K562 treated with DMSO at 1 percent for 4 hours (cell line): ENCODE measurements around the gene UNC5CL. TPM values are rescaled to one million over a fixed set of nuclear protein-coding genes. Genes with fewer than 3 reads are reported as not detected.

Experiments
- total RNA-seq: library from RNA; unstranded; fragments of 300-600 nt; gene quantifications from 2 replicates; pipeline ENCODE4 v1.2.3, GENCODE V29; 2022; ENCODE audit not compliant: insufficient read depth

Gene UNC5CL, protein sequence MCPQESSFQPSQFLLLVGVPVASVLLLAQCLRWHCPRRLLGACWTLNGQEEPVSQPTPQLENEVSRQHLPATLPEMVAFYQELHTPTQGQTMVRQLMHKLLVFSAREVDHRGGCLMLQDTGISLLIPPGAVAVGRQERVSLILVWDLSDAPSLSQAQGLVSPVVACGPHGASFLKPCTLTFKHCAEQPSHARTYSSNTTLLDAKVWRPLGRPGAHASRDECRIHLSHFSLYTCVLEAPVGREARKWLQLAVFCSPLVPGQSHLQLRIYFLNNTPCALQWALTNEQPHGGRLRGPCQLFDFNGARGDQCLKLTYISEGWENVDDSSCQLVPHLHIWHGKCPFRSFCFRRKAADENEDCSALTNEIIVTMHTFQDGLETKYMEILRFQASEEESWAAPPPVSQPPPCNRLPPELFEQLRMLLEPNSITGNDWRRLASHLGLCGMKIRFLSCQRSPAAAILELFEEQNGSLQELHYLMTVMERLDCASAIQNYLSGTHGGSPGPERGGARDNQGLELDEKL
- total RNA-seq = 2.4 and 3.0 TPM in 2 replicates

GRCh38 chr6:41039060-41039998 lies at the start of gene UNC5CL:
TSS of gene UNC5CL (minus strand) at chr6:41039221. CDS start at chr6:41035074, 4,147 bp downstream.

GRCh38 chr6:41072836-41073202 lies 33.8 kb upstream of the UNC5CL start, which contains the start of gene NFYA:
TSS of gene NFYA (plus strand) at chr6:41072974. CDS start at chr6:41079090, 6,116 bp downstream.

DNA sequence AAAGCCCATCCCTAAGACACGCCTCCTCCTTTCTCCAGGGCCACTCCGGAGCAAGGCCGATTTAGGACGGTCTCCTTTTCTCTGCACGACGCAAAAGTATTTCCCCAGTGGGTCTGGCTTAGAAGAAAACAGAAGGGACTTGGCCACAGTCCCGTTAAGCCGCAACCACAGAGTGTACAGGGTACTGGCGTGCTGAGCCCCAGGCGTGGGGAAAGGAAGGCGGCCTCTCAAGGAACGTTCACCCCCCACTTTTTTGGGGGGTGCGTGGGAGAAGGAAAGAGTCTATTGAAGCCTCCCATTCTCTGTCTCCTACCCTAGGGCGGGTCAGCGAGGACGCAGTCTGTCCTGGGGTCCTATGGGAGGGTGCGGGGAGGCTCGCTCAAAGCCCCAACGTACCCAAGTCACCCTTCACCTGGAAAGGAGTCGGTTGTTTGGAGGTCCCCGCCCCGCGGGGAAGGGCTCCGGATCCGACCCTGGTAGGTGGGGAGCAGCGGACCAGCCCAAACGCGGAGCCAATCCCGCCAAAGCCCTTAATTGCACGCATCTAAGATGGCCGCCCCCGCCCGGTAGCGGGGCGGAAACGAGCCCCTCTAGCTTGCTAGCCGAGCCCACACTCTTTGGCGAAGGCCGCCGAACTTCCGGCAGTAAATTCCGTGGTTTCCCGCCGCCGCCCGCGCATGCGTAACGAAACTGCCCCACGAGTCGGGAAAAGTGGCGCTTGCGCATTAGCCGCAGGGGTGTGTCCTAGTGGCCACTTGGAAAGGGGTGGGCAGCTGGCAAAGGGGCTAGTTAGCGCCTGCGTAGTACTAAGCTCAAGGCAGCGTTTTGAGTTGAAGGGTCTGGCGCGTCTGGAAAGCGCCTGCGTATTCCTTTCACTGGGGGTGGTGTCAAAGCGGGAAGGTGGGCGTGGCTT lies 33.2 kb upstream of the UNC5CL start, which contains the start of gene OARD1:
TSS of gene OARD1 (minus strand) at position 434 of the 913 bp plus-strand sequence. CDS start 722 bp downstream, outside the sequence.

DNA sequence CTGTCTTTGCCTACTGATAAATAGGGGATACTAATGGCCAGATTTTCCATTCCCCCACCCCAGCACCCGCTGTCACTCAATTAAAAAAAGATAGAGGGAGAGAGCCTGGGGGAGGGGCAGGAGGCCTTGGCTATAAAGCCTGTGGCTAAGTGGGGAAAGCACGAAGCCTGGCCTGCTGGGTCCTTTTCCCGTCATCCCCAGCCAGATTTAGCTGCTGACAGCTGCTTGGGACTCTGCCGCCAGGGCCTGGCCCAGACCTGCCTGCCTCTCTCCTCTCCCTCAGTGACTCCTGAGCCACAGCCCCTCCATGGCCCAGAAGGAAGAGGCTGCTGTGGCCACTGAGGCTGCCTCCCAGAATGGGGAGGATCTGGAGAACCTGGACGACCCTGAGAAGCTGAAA lies 14.0 kb upstream of the UNC5CL start, which contains the start of gene APOBEC2:
TSS of gene APOBEC2 (plus strand) at position 162 of the 400 bp plus-strand sequence. CDS start at position 308, 146 bp downstream.

GRCh38 chr6:41042226-41043055 lies 3.4 kb upstream of the UNC5CL start, which contains the start of gene TSPO2:
TSS of gene TSPO2 (plus strand) at chr6:41042467. CDS start at chr6:41042986, 519 bp downstream.

Other genes starting within 250 kb of the UNC5CL start
- not detected in 2 replicates for gene TSPO2, start 3.2 kb upstream of the UNC5CL start, total RNA-seq
- not detected in 2 replicates for gene APOBEC2, start 14.0 kb upstream of the UNC5CL start, total RNA-seq
- gene OARD1, start 33.1 kb upstream of the UNC5CL start, total RNA-seq = 28.7 and 32.6 TPM in 2 replicates
- 13.4 and 17.3 TPM in 2 replicates for gene NFYA, start 33.8 kb upstream of the UNC5CL start, total RNA-seq
- not detected in 2 replicates for gene TREML1, start 115.1 kb upstream of the UNC5CL start, total RNA-seq
- gene TREM2, start 123.9 kb upstream of the UNC5CL start, total RNA-seq = not detected in 2 replicates
- gene TREML2, start 161.9 kb upstream of the UNC5CL start, total RNA-seq = 0.69 and 1.8 TPM in 2 replicates
- not detected in 2 replicates for gene TREML4, start 189.1 kb upstream of the UNC5CL start, total RNA-seq
- gene TREM1, start 247.5 kb upstream of the UNC5CL start, total RNA-seq = not detected in 2 replicates